ENCODE data around the gene ZNF749. TPM values are rescaled to one million over a fixed set of nuclear protein-coding genes. Genes with fewer than 3 reads are reported as not detected.

The ZNF749 gene
- 15.1 and 18.1 TPM in 2 replicates for total RNA-seq (2014; rRNA removed; shearing (Covaris generic))

- peak; percentile 92 for DNase-seq
- H3K4me3 ChIP-seq (ENCODE audit: insufficient read depth, low read depth, low read length) = peak within 1 kb of the TSS; percentile 84
- no peaks in the 10 kb centered on the region for H3K36me3 ChIP-seq (replicated peaks; ENCODE audit: control insufficient read depth, insufficient read depth, low read length)
- no peaks in the 10 kb centered on the region for H3K27me3 ChIP-seq (ENCODE audit: control insufficient read depth, insufficient read depth, low read length)
Observed at GRCh38 chr19:57435062-57435978, at the start of gene ZNF749. ZNF749 (plus strand) TSS chr19:57435325; CDS start chr19:57435579, 254 bp downstream.

- DNase-seq = no peak
- Histone ChIP-seq H3K4me3 (ENCODE audit: insufficient read depth, low read depth, low read length) (0 out of 2 replicates have a peak overlapping the region, but pooled peaks have one; percentile 13), H3K27me3 (ENCODE audit: control insufficient read depth, insufficient read depth, low read length) (no peaks in the 10 kb centered on the region), H3K36me3 (replicated peaks; ENCODE audit: control insufficient read depth, insufficient read depth, low read length) (no peaks in the 10 kb centered on the region)
Observed at GRCh38 chr19:57389194-57389729, 45.9 kb upstream of the ZNF749 start.

GRCh38 chr19:57389730-57390598 lies 45.2 kb upstream of the ZNF749 start, which contains the start of gene ZNF548:
ZNF548 (plus strand) TSS chr19:57389854; CDS start chr19:57390100, 246 bp downstream.
- no peaks in the 10 kb centered on the region for H3K27me3 ChIP-seq (ENCODE audit: control insufficient read depth, insufficient read depth, low read length)

GRCh38 chr19:57395710-57396109 lies 39.4 kb upstream of the ZNF749 start:
- no peak for DNase-seq
- Histone ChIP-seq H3K27me3 (ENCODE audit: control insufficient read depth, insufficient read depth, low read length) (no peaks in the 10 kb centered on the region), H3K36me3 (replicated peaks; ENCODE audit: control insufficient read depth, insufficient read depth, low read length) (peaks cover 6% of the 10 kb centered on the region), H3K4me3 (ENCODE audit: insufficient read depth, low read depth, low read length) (no peak overlapping the region)

More at GRCh38 chr19:57389730-57390598, 45.2 kb upstream of the ZNF749 start, which contains the start of gene ZNF548:
- no peaks in the 10 kb centered on the region for H3K36me3 ChIP-seq (replicated peaks; ENCODE audit: control insufficient read depth, insufficient read depth, low read length)
- peak; percentile 93 for DNase-seq
- H3K4me3 ChIP-seq (ENCODE audit: insufficient read depth, low read depth, low read length) = peak within 1 kb of the TSS; percentile 88

GRCh38 chr19:57398868-57399267 lies 36.3 kb upstream of the ZNF749 start:
- DNase-seq = no peak
- Histone ChIP-seq H3K36me3 (replicated peaks; ENCODE audit: control insufficient read depth, insufficient read depth, low read length) (peaks cover 6% of the 10 kb centered on the region), H3K27me3 (ENCODE audit: control insufficient read depth, insufficient read depth, low read length) (no peaks in the 10 kb centered on the region), H3K4me3 (ENCODE audit: insufficient read depth, low read depth, low read length) (no peak overlapping the region)

GRCh38 chr19:57403737-57404563 lies 31.2 kb upstream of the ZNF749 start:
- no peak overlapping the region for H3K4me3 ChIP-seq (ENCODE audit: insufficient read depth, low read depth, low read length)
- DNase-seq = no peak
- no peaks in the 10 kb centered on the region for H3K27me3 ChIP-seq (ENCODE audit: control insufficient read depth, insufficient read depth, low read length)
- H3K36me3 ChIP-seq (replicated peaks; ENCODE audit: control insufficient read depth, insufficient read depth, low read length) = peaks cover under 1% of the 10 kb centered on the region

GRCh38 chr19:57406516-57407123 lies 28.5 kb upstream of the ZNF749 start:
- no peak overlapping the region for H3K4me3 ChIP-seq (ENCODE audit: insufficient read depth, low read depth, low read length)
- peak; percentile 88 for DNase-seq
- H3K27me3 ChIP-seq (ENCODE audit: control insufficient read depth, insufficient read depth, low read length) = no peaks in the 10 kb centered on the region
- H3K36me3 ChIP-seq (replicated peaks; ENCODE audit: control insufficient read depth, insufficient read depth, low read length) = no peaks in the 10 kb centered on the region

GRCh38 chr19:57410877-57411671 lies 24.1 kb upstream of the ZNF749 start, which contains the start of gene ZNF17:
ZNF17 (plus strand) TSS chr19:57411161; CDS start chr19:57413616, 2,455 bp downstream.
- Histone ChIP-seq H3K4me3 (ENCODE audit: insufficient read depth, low read depth, low read length) (peak within 1 kb of the TSS; percentile 85), H3K27me3 (ENCODE audit: control insufficient read depth, insufficient read depth, low read length) (no peaks in the 10 kb centered on the region), H3K36me3 (replicated peaks; ENCODE audit: control insufficient read depth, insufficient read depth, low read length) (no peaks in the 10 kb centered on the region)
- peak; percentile 93 for DNase-seq

GRCh38 chr19:57419439-57419838 lies 15.7 kb upstream of the ZNF749 start:
- Histone ChIP-seq H3K36me3 (replicated peaks; ENCODE audit: control insufficient read depth, insufficient read depth, low read length) (peaks cover 11% of the 10 kb centered on the region), H3K27me3 (ENCODE audit: control insufficient read depth, insufficient read depth, low read length) (no peaks in the 10 kb centered on the region), H3K4me3 (ENCODE audit: insufficient read depth, low read depth, low read length) (no peak overlapping the region)
- no peak for DNase-seq

GRCh38 chr19:57421037-57421436 lies 14.1 kb upstream of the ZNF749 start:
- Histone ChIP-seq H3K27me3 (ENCODE audit: control insufficient read depth, insufficient read depth, low read length) (no peaks in the 10 kb centered on the region), H3K36me3 (replicated peaks; ENCODE audit: control insufficient read depth, insufficient read depth, low read length) (peaks cover 11% of the 10 kb centered on the region), H3K4me3 (ENCODE audit: insufficient read depth, low read depth, low read length) (no peak overlapping the region)
- no peak for DNase-seq

- Histone ChIP-seq H3K4me3 (ENCODE audit: insufficient read depth, low read depth, low read length) (peak overlapping the region; percentile 52), H3K27me3 (ENCODE audit: control insufficient read depth, insufficient read depth, low read length) (no peaks in the 10 kb centered on the region), H3K36me3 (replicated peaks; ENCODE audit: control insufficient read depth, insufficient read depth, low read length) (no peaks in the 10 kb centered on the region)
- DNase-seq = no peak
Observed at GRCh38 chr19:57434386-57435061, 601 bp upstream of the ZNF749 start.

- H3K36me3 ChIP-seq (replicated peaks; ENCODE audit: control insufficient read depth, insufficient read depth, low read length) = no peaks in the 10 kb centered on the region
- no peaks in the 10 kb centered on the region for H3K27me3 ChIP-seq (ENCODE audit: control insufficient read depth, insufficient read depth, low read length)
- H3K4me3 ChIP-seq (ENCODE audit: insufficient read depth, low read depth, low read length) = no peak overlapping the region; the same call in 1 of the 2 replicates
- DNase-seq = no peak
Observed at GRCh38 chr19:57436417-57436816, 1.3 kb downstream of the ZNF749 start.
